GM18505 (cell line): ENCODE data around the gene TXNDC2.

ENCODE experiments used
- ATAC-seq: cut with Tn5 transposase; IDR thresholded peaks from one replicate; pipeline ENCODE4 v1.9.1; 2021; ENCODE audit not compliant: unreplicated experiment
- POLR2A ChIP-seq: IDR thresholded peaks from 4 replicates; pipeline ENCODE4 v1.6.1; 2011; ENCODE audit warnings: borderline replicate concordance; ENCODE audit not compliant: insufficient read depth, insufficient read length; ENCODE audit errors: extremely low read depth

Gene TXNDC2

DNA sequence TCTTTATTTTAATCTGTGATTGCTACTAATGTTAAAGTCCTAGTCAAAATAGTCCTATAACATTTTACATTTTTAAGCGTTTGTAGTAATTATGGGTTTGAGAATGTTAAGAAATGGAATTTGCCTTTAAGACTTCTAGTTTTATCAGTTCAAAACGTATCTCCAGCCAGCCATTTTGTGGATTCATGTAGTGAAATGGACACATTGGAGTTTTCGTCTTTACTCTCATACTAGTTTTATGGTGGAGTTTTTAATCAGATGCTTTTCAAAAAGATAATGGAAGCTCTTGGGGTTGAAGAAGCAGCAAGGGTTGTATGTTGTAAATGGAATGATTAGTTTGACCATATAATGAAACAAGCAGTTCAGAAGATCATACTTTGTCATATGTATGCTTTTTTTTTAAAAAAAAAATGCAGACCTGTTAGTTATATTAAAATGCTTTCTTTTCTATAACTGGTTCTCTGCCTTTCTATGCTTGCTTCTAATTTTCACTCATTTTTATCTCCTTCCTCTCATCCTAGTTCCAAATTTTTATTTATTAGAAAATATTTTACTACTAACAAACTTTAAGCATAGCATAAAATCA lies 44.6 kb downstream of the TXNDC2 start:
- ATAC-seq: no peak
- TF ChIP-seq POLR2A: no peak

- no peak for ATAC-seq
- no peak for TF ChIP-seq POLR2A
These were observed 45.4 kb downstream of the TXNDC2 start for GRCh38 chr18:9931146-9931545.

DNA sequence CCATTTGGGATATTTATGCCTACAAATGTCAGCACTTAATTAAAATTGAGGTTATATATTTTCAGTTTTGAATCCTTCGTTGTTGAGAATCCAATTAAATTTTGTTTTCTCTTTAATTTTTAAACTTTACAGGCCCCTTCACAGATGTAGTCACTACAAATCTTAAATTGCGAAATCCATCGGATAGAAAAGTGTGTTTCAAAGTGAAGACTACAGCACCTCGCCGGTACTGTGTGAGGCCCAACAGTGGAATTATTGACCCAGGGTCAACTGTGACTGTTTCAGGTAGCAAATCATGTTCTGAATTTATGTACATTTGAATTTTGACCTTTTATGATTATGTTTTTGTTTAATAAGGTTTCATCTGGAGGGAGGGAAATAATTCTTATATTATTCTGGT lies 45.9 kb downstream of the TXNDC2 start:
- ATAC-seq: no peak

DNA sequence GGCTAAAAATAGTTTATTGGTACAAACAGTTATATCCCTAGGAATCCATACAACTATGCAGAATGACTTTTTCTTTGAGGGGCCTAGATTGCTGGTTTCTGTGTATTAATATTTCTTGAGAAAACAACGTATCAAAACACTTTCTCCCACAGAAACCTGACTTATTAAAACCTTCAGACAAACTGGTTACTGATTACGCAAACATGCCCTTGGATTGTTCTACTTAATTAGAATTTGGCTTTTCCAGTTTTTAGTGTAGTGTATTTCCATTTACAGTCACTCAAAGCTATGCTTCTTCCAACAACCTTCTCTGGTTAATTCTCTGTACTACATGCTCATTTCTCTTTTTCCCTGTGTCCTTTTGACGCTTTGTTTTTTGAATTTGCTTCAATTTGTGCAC lies 48.1 kb downstream of the TXNDC2 start:
- no peak for ATAC-seq
- TF ChIP-seq POLR2A: no peak

More for the DNA sequence above, 45.9 kb downstream of the TXNDC2 start:
- no peak for TF ChIP-seq POLR2A

DNA sequence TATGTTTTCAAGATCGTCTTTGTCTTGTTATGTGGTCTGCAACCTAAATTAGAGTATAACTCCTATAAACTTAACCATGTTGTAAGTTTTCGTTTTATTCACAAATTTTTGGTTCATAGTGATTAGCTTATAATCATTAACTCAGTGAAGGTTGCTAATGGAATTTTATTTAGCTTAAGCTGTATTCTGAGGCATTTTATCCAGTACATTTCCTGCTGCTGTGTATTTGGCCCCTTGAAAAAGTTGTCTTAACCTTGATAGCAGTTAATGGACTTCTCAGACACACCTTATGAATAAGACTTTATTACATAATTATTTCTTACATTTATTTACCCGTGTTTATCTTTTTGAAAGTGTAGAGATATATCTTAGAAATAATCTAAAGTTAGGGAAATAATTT lies 48.5 kb downstream of the TXNDC2 start:
- ATAC-seq: no peak

More for the DNA sequence above, 48.5 kb downstream of the TXNDC2 start:
- no peak for TF ChIP-seq POLR2A
